HEK293 (cell line): ENCODE results near the gene ZNF35.

Experiments used
- BCL11B ChIP-seq: fragments of 450-650 bp; formaldehyde crosslinking; IDR thresholded peaks from 2 replicates; pipeline ENCODE4 v1.5.1; 2016; ENCODE audit warnings: low read depth, missing biosample characterization, missing genetic modification characterization
- CTCF ChIP-seq: fragments of 450-650 bp; formaldehyde crosslinking; IDR thresholded peaks from 2 replicates; pipeline ENCODE4 v1.5.1; 2016; ENCODE audit warnings: missing biosample characterization, missing genetic modification characterization
- GLI4 ChIP-seq: fragments of 450-650 bp; formaldehyde crosslinking; IDR thresholded peaks from 2 replicates; pipeline ENCODE4 v1.5.1; 2016; ENCODE audit warnings: missing biosample characterization, missing genetic modification characterization
- HOXD13 ChIP-seq: sonication (generic); formaldehyde crosslinking; IDR thresholded peaks from 2 replicates; pipeline ENCODE4 v1.8.0; 2022; ENCODE audit warnings: missing genetic modification reagents, borderline replicate concordance
- IKZF3 ChIP-seq: fragments of 450-650 bp; IDR thresholded peaks from 2 replicates; pipeline ENCODE4 v1.5.0; 2018; ENCODE audit warnings: missing biosample characterization, mild to moderate bottlenecking, missing genetic modification characterization, moderate library complexity
- KLF16 ChIP-seq: fragments of 450-650 bp; formaldehyde crosslinking; IDR thresholded peaks from 2 replicates; pipeline ENCODE4 v1.5.1; 2017; ENCODE audit warnings: missing biosample characterization, missing genetic modification characterization
- MYNN ChIP-seq: fragments of 450-650 bp; formaldehyde crosslinking; IDR thresholded peaks from 2 replicates; pipeline ENCODE4 v1.5.1; 2016; ENCODE audit warnings: missing biosample characterization, missing genetic modification characterization, borderline replicate concordance
- PRDM1 ChIP-seq: fragments of 450-650 bp; formaldehyde crosslinking; IDR thresholded peaks from 2 replicates; pipeline ENCODE4; 2016; ENCODE audit warnings: missing biosample characterization, missing genetic modification characterization
- TRIM28 ChIP-seq: IDR thresholded peaks from 2 replicates; pipeline ENCODE4 v1.6.1; 2011; ENCODE audit warnings: low read length, control low read depth, borderline replicate concordance
- ZBTB21 ChIP-seq: fragments of 450-650 bp; formaldehyde crosslinking; IDR thresholded peaks from 2 replicates; pipeline ENCODE4 v1.5.1; 2017; ENCODE audit warnings: missing biosample characterization, missing genetic modification characterization
- ZFP69B ChIP-seq: fragments of 450-650 bp; formaldehyde crosslinking; IDR thresholded peaks from 2 replicates; pipeline ENCODE4 v1.5.1; 2016; ENCODE audit warnings: missing biosample characterization, missing genetic modification characterization
- ZIC2 ChIP-seq: fragments of 450-650 bp; formaldehyde crosslinking; IDR thresholded peaks from 2 replicates; pipeline ENCODE4 v1.5.1; 2016; ENCODE audit warnings: missing biosample characterization, missing genetic modification characterization
- ZNF133 ChIP-seq: fragments of 450-650 bp; formaldehyde crosslinking; IDR thresholded peaks from 2 replicates; pipeline ENCODE4 v1.5.1; 2016; ENCODE audit warnings: missing biosample characterization, missing genetic modification characterization
- ZNF138 ChIP-seq: fragments of 450-650 bp; formaldehyde crosslinking; IDR thresholded peaks from 2 replicates; pipeline ENCODE4 v1.5.1; 2016; ENCODE audit warnings: missing biosample characterization, missing genetic modification characterization, borderline replicate concordance
- ZNF140 ChIP-seq: fragments of 450-650 bp; formaldehyde crosslinking; IDR thresholded peaks from 2 replicates; pipeline ENCODE4 v1.5.1; 2016; ENCODE audit warnings: missing biosample characterization, missing genetic modification characterization
- ZNF148 ChIP-seq: fragments of 450-650 bp; formaldehyde crosslinking; IDR thresholded peaks from 2 replicates; pipeline ENCODE4 v1.5.0; 2017; ENCODE audit warnings: missing biosample characterization, missing genetic modification characterization, borderline replicate concordance
- ZNF223 ChIP-seq: fragments of 450-650 bp; formaldehyde crosslinking; IDR thresholded peaks from 2 replicates; pipeline ENCODE4 v1.5.1; 2016; ENCODE audit warnings: missing biosample characterization, missing genetic modification characterization
- ZNF292 ChIP-seq: fragments of 450-650 bp; formaldehyde crosslinking; IDR thresholded peaks from 2 replicates; pipeline ENCODE4 v1.5.1; 2016; ENCODE audit warnings: low read depth, missing biosample characterization, missing genetic modification characterization, borderline replicate concordance
- ZNF341 ChIP-seq: fragments of 450-650 bp; formaldehyde crosslinking; IDR thresholded peaks from 2 replicates; pipeline ENCODE4; 2016; ENCODE audit warnings: low read depth, missing biosample characterization, missing genetic modification characterization
- ZNF37A ChIP-seq: fragments of 450-650 bp; IDR thresholded peaks from 2 replicates; pipeline ENCODE4 v1.5.1; 2018; ENCODE audit warnings: missing biosample characterization, missing genetic modification characterization
- ZNF404 ChIP-seq: fragments of 450-650 bp; formaldehyde crosslinking; IDR thresholded peaks from 2 replicates; pipeline ENCODE4 v1.5.1; 2017; ENCODE audit warnings: missing biosample characterization, missing genetic modification characterization
- ZNF510 ChIP-seq: fragments of 450-650 bp; formaldehyde crosslinking; IDR thresholded peaks from 2 replicates; pipeline ENCODE4 v1.5.1; 2018; ENCODE audit warnings: mild to moderate bottlenecking, missing genetic modification characterization, missing biosample characterization; ENCODE audit not compliant: insufficient replicate concordance
- ZNF585B ChIP-seq: fragments of 450-650 bp; formaldehyde crosslinking; IDR thresholded peaks from 2 replicates; pipeline ENCODE4 v1.5.1; 2016; ENCODE audit warnings: missing biosample characterization, missing genetic modification characterization
- ZNF629 ChIP-seq: fragments of 450-650 bp; formaldehyde crosslinking; IDR thresholded peaks from 2 replicates; pipeline ENCODE4 v1.5.1; 2017; ENCODE audit warnings: missing biosample characterization, missing genetic modification characterization
- ZNF664 ChIP-seq: fragments of 450-650 bp; formaldehyde crosslinking; IDR thresholded peaks from 2 replicates; pipeline ENCODE4 v1.5.1; 2016; ENCODE audit warnings: missing biosample characterization, missing genetic modification characterization
- ZNF670 ChIP-seq: fragments of 450-650 bp; formaldehyde crosslinking; IDR thresholded peaks from 2 replicates; pipeline ENCODE4 v1.5.1; 2016; ENCODE audit warnings: missing biosample characterization, missing genetic modification characterization, low read depth
- ZNF768 ChIP-seq: fragments of 450-650 bp; formaldehyde crosslinking; IDR thresholded peaks from 2 replicates; pipeline ENCODE4 v1.5.1; 2018; ENCODE audit warnings: missing biosample characterization, mild to moderate bottlenecking, missing genetic modification characterization
- ZNF837 ChIP-seq: fragments of 450-650 bp; formaldehyde crosslinking; IDR thresholded peaks from 2 replicates; pipeline ENCODE4 v1.5.1; 2016; ENCODE audit warnings: missing biosample characterization, missing genetic modification characterization
- ZSCAN23 ChIP-seq: fragments of 450-650 bp; formaldehyde crosslinking; IDR thresholded peaks from 2 replicates; pipeline ENCODE4 v1.5.1; 2016; ENCODE audit warnings: missing biosample characterization, missing genetic modification characterization
- TF ChIP-seq, protein P1 (sequence below): fragments of 450-650 bp; formaldehyde crosslinking; IDR thresholded peaks from 2 replicates; pipeline ENCODE4 v1.5.1; 2016; ENCODE audit warnings: missing biosample characterization, missing genetic modification characterization
- TF ChIP-seq, protein P2 (sequence below): fragments of 450-650 bp; formaldehyde crosslinking; IDR thresholded peaks from 2 replicates; pipeline ENCODE4 v1.5.1; 2016; ENCODE audit warnings: missing biosample characterization, missing genetic modification characterization
- TF ChIP-seq, protein P3 (sequence below): fragments of 450-650 bp; IDR thresholded peaks from 2 replicates; pipeline ENCODE4 v1.5.1; 2018; ENCODE audit warnings: missing biosample characterization, missing genetic modification characterization

Gene ZNF35

GRCh38 chr3:44624749-44625480 is 23.6 kb upstream of the ZNF35 start, which contains the start of gene ZNF197 (continued):
- TF ChIP-seq ZNF148 (tag by site-specific recombination) (no peak), ZNF138 (tag by site-specific recombination) (no peak), ZNF223 (no peak), ZNF37A (no peak), GLI4 (tag by site-specific recombination) (no peak), MYNN (tag by site-specific recombination) (no peak), ZNF510 (tag by site-specific recombination) (no peak), ZNF341 (tag by site-specific recombination) (peak; percentile 56), ZSCAN23 (no peak), ZNF629 (tag by site-specific recombination) (peak; percentile 17; the same call in 1 of the 2 replicates), BCL11B (tag by site-specific recombination) (no peak), TRIM28 (no peak), ZFP69B (tag by site-specific recombination) (no peak), ZNF670 (tag by site-specific recombination) (no peak), ZIC2 (tag by site-specific recombination) (no peak), IKZF3 (tag by site-specific recombination) (peak; percentile 85), ZBTB21 (tag by site-specific recombination) (no peak), ZNF140 (tag by site-specific recombination) (no peak), HOXD13 (CRISPR knock-in tag) (no peak), KLF16 (tag by site-specific recombination) (no peak), ZNF585B (tag by site-specific recombination) (no peak), ZNF768 (tag by site-specific recombination) (no peak), CTCF (no peak), PRDM1 (tag by site-specific recombination) (no peak), ZNF664 (tag by site-specific recombination) (no peak), ZNF292 (no peak), ZNF404 (tag by site-specific recombination) (no peak), ZNF837 (tag by site-specific recombination) (no peak), ZNF133 (tag by site-specific recombination) (no peak)
- TF ChIP-seq, protein P1, sequence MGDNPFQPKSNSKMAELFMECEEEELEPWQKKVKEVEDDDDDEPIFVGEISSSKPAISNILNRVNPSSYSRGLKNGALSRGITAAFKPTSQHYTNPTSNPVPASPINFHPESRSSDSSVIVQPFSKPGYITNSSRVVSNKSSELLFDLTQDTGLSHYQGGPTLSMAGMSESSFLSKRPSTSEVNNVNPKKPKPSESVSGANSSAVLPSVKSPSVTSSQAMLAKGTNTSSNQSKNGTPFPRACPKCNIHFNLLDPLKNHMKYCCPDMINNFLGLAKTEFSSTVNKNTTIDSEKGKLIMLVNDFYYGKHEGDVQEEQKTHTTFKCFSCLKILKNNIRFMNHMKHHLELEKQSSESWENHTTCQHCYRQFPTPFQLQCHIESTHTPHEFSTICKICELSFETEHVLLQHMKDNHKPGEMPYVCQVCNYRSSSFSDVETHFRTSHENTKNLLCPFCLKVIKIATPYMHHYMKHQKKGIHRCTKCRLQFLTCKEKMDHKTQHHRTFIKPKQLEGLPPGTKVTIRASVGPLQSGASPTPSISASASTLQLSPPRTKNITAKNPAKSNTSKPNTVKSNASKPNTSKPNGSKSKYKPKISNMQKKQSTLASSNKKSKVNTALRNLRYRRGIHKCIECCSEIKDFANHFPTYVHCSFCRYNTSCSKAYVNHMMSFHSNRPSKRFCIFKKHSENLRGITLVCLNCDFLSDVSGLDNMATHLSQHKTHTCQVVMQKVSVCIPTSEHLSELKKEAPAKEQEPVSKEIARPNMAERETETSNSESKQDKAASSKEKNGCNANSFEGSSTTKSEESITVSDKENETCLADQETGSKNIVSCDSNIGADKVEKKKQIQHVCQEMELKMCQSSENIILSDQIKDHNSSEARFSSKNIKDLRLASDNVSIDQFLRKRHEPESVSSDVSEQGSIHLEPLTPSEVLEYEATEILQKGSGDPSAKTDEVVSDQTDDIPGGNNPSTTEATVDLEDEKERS (tag by site-specific recombination): no peak
- TF ChIP-seq, protein P2, sequence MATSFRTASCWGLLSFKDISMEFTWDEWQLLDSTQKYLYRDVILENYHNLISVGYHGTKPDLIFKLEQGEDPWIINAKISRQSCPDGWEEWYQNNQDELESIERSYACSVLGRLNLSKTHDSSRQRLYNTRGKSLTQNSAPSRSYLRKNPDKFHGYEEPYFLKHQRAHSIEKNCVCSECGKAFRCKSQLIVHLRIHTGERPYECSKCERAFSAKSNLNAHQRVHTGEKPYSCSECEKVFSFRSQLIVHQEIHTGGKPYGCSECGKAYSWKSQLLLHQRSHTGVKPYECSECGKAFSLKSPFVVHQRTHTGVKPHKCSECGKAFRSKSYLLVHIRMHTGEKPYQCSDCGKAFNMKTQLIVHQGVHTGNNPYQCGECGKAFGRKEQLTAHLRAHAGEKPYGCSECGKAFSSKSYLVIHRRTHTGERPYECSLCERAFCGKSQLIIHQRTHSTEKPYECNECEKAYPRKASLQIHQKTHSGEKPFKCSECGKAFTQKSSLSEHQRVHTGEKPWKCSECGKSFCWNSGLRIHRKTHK: no peak
- TF ChIP-seq, protein P3, sequence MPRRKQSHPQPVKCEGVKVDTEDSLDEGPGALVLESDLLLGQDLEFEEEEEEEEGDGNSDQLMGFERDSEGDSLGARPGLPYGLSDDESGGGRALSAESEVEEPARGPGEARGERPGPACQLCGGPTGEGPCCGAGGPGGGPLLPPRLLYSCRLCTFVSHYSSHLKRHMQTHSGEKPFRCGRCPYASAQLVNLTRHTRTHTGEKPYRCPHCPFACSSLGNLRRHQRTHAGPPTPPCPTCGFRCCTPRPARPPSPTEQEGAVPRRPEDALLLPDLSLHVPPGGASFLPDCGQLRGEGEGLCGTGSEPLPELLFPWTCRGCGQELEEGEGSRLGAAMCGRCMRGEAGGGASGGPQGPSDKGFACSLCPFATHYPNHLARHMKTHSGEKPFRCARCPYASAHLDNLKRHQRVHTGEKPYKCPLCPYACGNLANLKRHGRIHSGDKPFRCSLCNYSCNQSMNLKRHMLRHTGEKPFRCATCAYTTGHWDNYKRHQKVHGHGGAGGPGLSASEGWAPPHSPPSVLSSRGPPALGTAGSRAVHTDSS (tag by site-specific recombination): no peak
